ENCODE results near the gene RNF130. TPM values are rescaled to one million over a fixed set of nuclear protein-coding genes. Genes with fewer than 3 reads are reported as not detected.
A peak's percentile ranks its signal among the peaks of the same experiment; 100 is the strongest.

The RNF130 gene
- total RNA-seq, 1 experiment from 2014 or later, result 58.5 TPM

DNA sequence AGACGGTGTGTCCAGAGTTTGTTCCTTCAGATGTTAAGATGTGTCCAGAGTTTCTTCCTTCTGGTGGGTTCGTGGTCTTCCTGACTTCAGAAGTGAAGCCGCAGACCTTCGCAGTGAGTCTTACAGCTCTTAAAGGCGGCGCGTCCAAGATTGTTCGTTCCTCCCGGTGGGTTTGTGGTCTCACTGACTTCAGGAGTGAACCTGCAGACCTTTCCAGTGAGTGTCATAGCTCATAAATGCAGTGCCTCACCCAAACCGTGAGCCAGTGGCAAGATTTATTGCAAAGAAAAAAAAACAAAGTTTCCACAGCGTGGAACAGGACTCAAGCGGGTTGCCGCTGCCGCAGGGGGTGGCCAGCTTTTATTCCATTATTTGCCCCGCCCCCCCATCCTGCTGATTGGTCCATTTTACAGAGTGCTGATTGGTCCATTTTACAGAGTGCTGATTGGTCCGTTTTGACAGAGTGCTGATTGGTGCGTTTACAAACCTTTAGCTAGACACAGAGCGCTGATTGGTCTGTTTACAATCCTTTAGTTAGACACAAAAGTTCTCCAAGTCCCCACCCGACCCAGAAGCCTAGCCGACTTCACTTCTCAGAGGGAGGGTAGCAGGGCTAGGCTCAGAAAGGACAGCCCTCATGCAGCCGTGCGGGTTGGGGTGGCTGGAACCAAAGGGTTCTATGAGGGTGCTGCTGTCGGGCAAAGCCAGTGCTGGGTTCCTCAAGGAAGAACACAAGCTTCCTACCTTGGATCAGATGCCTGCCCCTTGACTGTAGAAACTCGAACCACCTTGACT is 9.1 kb upstream of the RNF130 start:
- TF ChIP-seq, protein P1, sequence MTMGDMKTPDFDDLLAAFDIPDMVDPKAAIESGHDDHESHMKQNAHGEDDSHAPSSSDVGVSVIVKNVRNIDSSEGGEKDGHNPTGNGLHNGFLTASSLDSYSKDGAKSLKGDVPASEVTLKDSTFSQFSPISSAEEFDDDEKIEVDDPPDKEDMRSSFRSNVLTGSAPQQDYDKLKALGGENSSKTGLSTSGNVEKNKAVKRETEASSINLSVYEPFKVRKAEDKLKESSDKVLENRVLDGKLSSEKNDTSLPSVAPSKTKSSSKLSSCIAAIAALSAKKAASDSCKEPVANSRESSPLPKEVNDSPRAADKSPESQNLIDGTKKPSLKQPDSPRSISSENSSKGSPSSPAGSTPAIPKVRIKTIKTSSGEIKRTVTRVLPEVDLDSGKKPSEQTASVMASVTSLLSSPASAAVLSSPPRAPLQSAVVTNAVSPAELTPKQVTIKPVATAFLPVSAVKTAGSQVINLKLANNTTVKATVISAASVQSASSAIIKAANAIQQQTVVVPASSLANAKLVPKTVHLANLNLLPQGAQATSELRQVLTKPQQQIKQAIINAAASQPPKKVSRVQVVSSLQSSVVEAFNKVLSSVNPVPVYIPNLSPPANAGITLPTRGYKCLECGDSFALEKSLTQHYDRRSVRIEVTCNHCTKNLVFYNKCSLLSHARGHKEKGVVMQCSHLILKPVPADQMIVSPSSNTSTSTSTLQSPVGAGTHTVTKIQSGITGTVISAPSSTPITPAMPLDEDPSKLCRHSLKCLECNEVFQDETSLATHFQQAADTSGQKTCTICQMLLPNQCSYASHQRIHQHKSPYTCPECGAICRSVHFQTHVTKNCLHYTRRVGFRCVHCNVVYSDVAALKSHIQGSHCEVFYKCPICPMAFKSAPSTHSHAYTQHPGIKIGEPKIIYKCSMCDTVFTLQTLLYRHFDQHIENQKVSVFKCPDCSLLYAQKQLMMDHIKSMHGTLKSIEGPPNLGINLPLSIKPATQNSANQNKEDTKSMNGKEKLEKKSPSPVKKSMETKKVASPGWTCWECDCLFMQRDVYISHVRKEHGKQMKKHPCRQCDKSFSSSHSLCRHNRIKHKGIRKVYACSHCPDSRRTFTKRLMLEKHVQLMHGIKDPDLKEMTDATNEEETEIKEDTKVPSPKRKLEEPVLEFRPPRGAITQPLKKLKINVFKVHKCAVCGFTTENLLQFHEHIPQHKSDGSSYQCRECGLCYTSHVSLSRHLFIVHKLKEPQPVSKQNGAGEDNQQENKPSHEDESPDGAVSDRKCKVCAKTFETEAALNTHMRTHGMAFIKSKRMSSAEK (CRISPR knock-in tag; IDR thresholded peaks at IDR 0.05; ENCODE audit: borderline replicate concordance), result no peak
- TF ChIP-seq NFYB (CRISPR knock-in tag; conservative IDR thresholded peaks at IDR 0.05; ENCODE audit: low read depth), result peak; percentile 53; the same call in 1 of the 2 replicates
- H3K4me3 Mint-ChIP-seq, result no peak overlapping the region
- POLR2A ChIA-PET, result no interaction called here
- H3K27me3 Mint-ChIP-seq (ENCODE audit: low read depth), result peaks cover 15% of the 10 kb centered on the region
- H3K27ac Mint-ChIP-seq, result no peak overlapping the region
- DNase-seq (ENCODE audit: low spot score) (no peak), ATAC-seq (no peak)
- H3K9me3 Mint-ChIP-seq, result peaks cover 25% of the 10 kb centered on the region
- peaks cover 16% of the 10 kb centered on the region for H3K36me3 Mint-ChIP-seq
- peaks cover 46% of the 10 kb centered on the region for H3K4me1 Mint-ChIP-seq
- CTCF ChIA-PET, result interaction anchor here (1.0 to 2.0 kb wide), 4 partner anchors 10 to 279 kb away, joined by 3 to 8 read pairs (median 4); no protein-coding TSS in a partner anchor

DNA sequence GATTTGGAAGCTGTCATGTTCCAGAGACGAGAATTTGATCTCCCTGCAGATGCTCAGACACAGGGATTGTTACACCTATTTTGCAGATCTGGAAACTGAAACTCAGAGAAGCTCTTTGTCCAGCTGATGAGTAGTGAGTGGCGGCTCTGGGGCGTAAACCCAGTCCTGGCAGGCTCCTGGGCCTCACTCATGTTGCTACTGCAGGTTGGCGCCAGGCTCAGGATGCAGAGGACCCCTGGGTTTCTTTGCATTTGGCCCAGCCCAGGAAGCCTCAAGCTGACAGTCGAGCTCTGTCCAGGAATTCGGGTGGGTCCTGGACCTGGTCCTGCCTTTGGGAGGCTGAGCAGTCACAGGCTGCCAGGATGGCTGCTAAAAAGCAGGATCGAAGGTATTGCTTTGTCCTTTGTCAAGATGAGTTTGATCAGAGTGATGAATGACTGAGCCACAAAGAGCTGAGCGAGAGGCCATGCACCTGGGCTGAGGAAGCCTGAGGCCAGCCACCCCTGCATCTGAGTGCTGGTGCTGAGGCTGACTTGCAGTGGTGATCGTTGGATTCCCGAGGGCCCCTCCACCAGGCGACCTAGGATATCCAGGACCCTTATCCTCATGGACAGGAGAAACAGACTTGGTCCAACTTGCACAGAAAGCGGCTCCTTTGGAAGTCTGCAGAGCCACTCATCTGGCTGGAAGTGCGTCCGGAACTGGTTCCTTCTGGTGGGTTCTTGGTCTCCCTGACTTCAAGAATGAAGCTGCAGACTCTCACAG is 8.3 kb upstream of the RNF130 start:
- ChIA-PET POLR2A (no interaction called here), CTCF (interaction anchor here (1.1 to 1.6 kb wide), 2 partner anchors 10 to 27 kb away, joined by 3 to 4 read pairs; no protein-coding TSS in a partner anchor)
- peaks cover 16% of the 10 kb centered on the region for H3K36me3 Mint-ChIP-seq
- DNase-seq (ENCODE audit: low spot score), result no peak
- peaks cover 15% of the 10 kb centered on the region for H3K27me3 Mint-ChIP-seq (ENCODE audit: low read depth)
- ATAC-seq, result no peak
- TF ChIP-seq TCF7 (CRISPR knock-in tag; IDR thresholded peaks at IDR 0.05; ENCODE audit: low read depth), result no peak
- H3K4me1 Mint-ChIP-seq, result peaks cover 43% of the 10 kb centered on the region
- H3K27ac Mint-ChIP-seq, result no peak overlapping the region
- H3K9me3 Mint-ChIP-seq, result peaks cover 25% of the 10 kb centered on the region
- no peak overlapping the region for H3K4me3 Mint-ChIP-seq

DNA sequence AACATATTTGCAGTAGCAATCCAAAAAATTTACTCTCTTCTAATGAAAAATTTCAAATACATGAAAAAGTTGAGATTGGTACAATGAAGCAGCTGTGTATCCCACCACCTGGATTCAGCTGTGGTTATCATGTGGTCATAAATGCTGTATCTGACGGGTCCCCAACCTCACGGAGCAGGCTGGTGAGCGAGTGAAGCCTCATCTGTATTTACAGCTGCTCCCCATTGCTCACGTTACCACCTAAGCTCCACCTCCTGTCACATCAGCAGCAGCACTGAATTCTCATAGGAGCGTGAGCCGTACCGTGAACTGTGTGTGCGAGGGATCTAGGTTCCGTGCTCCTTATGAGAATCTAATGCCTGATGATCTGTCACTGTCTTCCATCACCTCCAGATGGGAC is 6.8 kb upstream of the RNF130 start:
- H3K36me3 Mint-ChIP-seq, result peaks cover 20% of the 10 kb centered on the region
- H3K4me1 Mint-ChIP-seq, result peaks cover 28% of the 10 kb centered on the region
- H3K9me3 Mint-ChIP-seq, result peaks cover 28% of the 10 kb centered on the region
- POLR2A ChIA-PET, result no interaction called here
- no peak for TF ChIP-seq TEAD4 (CRISPR knock-in tag; IDR thresholded peaks at IDR 0.05)
- TF ChIP-seq, protein P2, sequence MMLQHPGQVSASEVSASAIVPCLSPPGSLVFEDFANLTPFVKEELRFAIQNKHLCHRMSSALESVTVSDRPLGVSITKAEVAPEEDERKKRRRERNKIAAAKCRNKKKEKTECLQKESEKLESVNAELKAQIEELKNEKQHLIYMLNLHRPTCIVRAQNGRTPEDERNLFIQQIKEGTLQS (CRISPR knock-in tag; conservative IDR thresholded peaks at IDR 0.05), result no peak
- TF ChIP-seq ZNF671 (CRISPR knock-in tag; IDR thresholded peaks at IDR 0.05), result no peak
- no peak for TF ChIP-seq ZNF232 (CRISPR knock-in tag; IDR thresholded peaks at IDR 0.05)
- TF ChIP-seq ZNF263 (CRISPR knock-in tag; IDR thresholded peaks at IDR 0.05; ENCODE audit: low read depth), result no peak
- TF ChIP-seq, protein P3, sequence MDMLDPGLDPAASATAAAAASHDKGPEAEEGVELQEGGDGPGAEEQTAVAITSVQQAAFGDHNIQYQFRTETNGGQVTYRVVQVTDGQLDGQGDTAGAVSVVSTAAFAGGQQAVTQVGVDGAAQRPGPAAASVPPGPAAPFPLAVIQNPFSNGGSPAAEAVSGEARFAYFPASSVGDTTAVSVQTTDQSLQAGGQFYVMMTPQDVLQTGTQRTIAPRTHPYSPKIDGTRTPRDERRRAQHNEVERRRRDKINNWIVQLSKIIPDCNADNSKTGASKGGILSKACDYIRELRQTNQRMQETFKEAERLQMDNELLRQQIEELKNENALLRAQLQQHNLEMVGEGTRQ (CRISPR knock-in tag; IDR thresholded peaks at IDR 0.05), result no peak
- no peak for TF ChIP-seq KAT7 (CRISPR knock-in tag; IDR thresholded peaks at IDR 0.05; ENCODE audit: borderline replicate concordance)
- TF ChIP-seq, protein P4, sequence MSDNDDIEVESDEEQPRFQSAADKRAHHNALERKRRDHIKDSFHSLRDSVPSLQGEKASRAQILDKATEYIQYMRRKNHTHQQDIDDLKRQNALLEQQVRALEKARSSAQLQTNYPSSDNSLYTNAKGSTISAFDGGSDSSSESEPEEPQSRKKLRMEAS (CRISPR knock-in tag; IDR thresholded peaks at IDR 0.05), result no peak
- no peak for TF ChIP-seq ZNF121 (CRISPR knock-in tag; IDR thresholded peaks at IDR 0.05)
- TF ChIP-seq, protein P5, sequence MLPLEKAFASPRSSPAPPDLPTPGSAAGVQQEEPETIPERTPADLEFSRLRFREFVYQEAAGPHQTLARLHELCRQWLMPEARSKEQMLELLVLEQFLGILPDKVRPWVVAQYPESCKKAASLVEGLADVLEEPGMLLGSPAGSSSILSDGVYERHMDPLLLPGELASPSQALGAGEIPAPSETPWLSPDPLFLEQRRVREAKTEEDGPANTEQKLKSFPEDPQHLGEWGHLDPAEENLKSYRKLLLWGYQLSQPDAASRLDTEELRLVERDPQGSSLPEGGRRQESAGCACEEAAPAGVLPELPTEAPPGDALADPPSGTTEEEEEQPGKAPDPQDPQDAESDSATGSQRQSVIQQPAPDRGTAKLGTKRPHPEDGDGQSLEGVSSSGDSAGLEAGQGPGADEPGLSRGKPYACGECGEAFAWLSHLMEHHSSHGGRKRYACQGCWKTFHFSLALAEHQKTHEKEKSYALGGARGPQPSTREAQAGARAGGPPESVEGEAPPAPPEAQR (CRISPR knock-in tag; IDR thresholded peaks at IDR 0.05), result no peak
- no peak for TF ChIP-seq SMAD4 (CRISPR knock-in tag; IDR thresholded peaks at IDR 0.05)
- TF ChIP-seq, protein P6, sequence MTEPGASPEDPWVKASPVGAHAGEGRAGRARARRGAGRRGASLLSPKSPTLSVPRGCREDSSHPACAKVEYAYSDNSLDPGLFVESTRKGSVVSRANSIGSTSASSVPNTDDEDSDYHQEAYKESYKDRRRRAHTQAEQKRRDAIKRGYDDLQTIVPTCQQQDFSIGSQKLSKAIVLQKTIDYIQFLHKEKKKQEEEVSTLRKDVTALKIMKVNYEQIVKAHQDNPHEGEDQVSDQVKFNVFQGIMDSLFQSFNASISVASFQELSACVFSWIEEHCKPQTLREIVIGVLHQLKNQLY (CRISPR knock-in tag; IDR thresholded peaks at IDR 0.05), result no peak
- TF ChIP-seq ATF1 (CRISPR knock-in tag; IDR thresholded peaks at IDR 0.05), result no peak
- TF ChIP-seq ZNF416 (CRISPR knock-in tag; IDR thresholded peaks at IDR 0.05), result no peak
- TF ChIP-seq IRF2 (CRISPR knock-in tag; IDR thresholded peaks at IDR 0.05; ENCODE audit: borderline replicate concordance, low read depth), result no peak
- no peak overlapping the region for H3K27ac Mint-ChIP-seq
- no peak overlapping the region for H3K4me3 Mint-ChIP-seq
- no peak for ATAC-seq
- peaks cover 29% of the 10 kb centered on the region for H3K27me3 Mint-ChIP-seq (ENCODE audit: low read depth)
- no peak for DNase-seq (ENCODE audit: low spot score)
- CTCF ChIA-PET, result no interaction called here
